GM19468 (cell line): Measurements from ENCODE around the gene TMEM129.
"Not testable (repeated sequence)": the region's sequence is repeated elsewhere in the genome, so short reads cannot be mapped to it uniquely, and the experiment has no call there.

Experiments used
- ATAC-seq: cut with Tn5 transposase; IDR thresholded peaks from one replicate; pipeline ENCODE4 v1.9.1; 2021; ENCODE audit warnings: mild to moderate bottlenecking, moderate library complexity, moderate number of reproducible peaks; ENCODE audit not compliant: unreplicated experiment; ENCODE audit errors: extremely low read depth

Gene TMEM129

DNA sequence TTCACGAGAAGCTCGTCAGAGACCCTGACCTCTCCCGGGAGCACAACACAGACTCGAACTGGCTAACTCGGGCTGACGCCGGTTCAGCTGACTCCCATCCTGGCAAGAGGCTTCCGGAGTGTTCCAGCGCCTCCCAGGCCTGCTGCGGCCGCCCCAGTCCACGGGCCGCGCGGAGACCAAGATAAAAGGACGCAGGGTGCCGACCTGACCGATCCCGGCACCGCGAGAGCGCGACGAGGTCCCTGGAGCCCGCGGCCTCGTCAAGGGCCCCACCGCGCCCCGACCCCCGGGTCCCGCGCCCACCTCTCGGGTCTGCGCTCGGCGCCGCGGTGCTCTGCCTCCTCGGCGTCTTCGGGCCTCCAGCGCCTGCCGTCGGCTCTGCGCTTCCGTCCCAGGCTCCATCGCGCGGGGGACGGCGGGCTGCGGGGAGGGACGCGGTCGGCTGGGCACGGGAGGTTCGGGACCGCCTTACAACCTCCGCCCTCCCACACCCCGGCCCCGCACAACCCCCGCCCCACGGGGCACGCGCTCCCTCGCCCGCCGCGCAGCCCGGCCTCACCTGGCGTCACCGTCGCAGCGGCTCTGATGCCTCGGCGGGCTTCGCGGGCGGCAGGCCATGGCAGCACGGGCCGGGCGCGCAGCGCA is 9.4 kb downstream of the TMEM129 start:
- no peak for ATAC-seq

DNA sequence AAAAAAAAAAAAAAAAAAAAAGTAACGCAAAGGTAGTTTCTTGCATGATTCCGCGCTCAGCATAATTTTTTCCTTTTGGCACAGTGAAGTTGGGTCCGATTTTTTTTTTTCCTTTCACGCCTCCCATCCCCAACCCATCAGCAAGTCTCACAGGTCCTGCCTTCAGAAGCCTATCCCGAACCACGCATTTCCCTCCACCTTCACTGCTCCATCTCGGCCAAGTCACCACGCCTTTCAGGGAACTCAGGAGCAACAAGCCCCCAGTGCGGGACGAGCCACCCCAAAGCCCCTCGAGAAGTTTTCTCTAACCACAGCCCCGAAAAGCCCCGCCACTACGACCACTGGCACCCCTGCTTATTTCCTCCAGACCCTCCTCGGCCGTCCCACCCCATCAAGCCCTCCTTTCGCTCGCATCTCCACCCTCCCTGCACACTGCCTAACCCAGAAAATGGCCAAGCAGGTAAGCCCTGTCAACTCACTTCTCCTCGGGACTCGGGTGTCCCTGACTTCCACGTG is 10.0 kb downstream of the TMEM129 start:
- no peak for ATAC-seq

DNA sequence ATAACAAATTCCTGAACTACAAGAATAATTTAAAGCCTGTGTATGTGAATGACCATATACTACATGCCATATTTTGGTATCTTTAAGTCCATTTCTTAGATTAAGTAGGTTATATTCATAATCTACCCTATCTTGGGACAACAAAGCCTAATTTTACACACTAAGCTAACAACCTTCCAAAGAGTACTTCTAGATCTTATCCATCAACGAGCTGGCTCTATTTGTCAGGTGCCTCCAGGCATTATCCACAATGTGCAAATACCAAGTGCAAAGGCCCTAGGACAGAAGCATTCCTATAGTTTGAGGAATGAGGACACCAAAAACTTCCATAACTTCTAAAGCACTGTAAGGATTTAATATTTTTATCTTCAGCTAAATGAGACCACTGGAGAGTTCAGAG is 12.5 kb downstream of the TMEM129 start:
- ATAC-seq, result no peak

DNA sequence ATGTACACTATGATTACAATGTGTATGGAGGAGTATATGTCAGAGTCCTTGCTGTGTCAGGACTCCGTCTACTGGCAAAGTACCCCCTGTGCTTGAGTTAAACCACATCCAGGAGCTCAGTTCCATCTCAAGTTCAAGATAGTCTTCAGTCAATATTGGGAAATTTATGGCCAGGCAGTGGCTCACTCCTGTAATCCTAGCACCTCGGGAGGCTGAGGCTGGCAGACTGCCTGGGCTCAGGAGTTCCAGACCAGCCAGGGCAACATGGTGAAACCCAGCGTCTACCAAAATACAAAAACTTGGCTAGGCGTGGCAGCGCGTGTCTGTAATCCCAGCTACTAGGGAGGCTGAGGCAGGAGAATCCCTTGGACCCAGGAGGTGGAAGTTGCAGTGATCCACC is 14.8 kb downstream of the TMEM129 start:
- no peak for ATAC-seq

DNA sequence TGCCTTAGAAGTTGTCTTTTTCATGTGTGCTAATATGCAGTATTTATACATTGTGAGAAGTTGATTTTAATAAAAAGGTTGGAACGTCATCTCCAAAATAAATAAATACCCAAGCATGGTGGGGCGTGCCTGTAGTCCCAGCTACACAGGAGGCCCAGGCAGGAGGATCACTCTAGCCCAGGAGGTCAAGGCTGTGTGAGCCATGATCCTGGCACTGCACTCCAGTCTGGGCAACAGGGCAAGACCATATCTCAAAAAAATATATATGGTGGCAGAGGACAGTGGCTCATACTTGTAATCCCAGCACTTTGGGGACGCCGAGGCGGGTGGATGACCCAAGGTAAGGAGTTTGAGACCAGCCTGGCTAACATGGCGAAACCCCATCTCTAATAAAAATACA is 15.4 kb downstream of the TMEM129 start:
- no peak for ATAC-seq

DNA sequence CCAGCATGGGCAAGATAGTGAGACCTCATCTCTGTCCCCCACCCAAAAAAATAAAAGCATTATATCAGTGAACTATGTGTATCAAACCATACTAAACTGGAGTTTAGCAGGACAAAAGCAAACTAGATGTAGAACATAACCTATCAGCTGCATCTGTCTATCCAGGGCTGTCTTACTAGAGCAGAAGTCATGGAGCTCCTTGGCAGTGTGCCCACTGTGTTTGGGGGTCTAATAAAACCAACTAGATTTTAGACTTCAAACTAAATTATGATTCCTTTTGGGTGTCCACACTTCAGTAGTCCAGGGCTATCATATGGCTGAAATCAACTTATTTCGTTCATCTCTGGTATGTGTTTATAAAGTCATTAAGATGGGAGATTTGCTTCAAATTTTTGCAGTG is 17.3 kb downstream of the TMEM129 start:
- no peak for ATAC-seq

DNA sequence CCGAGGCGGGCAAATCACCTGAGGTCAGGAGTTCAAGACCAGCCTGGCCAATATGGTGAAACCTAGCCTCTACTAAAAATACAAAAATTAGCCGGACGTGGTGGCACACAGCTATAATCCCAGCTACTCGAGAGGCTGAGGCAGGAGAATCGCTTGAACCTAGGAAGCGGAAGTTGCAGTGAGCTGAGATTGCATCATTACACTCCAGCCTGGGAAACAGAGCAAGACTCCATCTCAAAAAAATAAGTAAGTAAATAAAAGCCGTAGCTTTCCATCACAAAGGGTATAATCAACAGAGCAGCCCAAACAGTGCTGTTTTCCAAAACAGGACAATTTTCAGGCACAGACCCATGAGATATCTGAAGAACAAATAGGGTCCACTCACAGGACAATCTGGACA is 19.5 kb downstream of the TMEM129 start:
- not testable (repeated sequence) for ATAC-seq

DNA sequence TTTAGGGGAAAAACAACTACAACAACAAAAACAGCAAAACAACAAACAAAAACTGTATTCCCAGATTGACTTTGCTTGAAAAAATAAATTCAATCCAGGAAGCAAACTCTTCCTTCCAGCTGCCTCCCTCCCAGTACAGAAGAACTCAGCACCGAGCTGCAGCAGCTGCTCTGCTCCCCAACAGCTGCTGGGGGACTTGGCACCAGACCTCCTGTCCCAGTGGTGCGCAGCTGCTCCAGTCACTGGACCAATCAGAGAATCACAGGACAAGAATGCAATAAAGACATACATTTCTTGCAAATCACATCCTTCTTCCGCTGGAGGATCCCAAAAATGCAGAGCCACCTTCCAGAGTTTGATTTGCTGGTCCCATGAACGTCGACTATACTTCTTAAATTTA is 25.2 kb downstream of the TMEM129 start:
- ATAC-seq, result no peak

DNA sequence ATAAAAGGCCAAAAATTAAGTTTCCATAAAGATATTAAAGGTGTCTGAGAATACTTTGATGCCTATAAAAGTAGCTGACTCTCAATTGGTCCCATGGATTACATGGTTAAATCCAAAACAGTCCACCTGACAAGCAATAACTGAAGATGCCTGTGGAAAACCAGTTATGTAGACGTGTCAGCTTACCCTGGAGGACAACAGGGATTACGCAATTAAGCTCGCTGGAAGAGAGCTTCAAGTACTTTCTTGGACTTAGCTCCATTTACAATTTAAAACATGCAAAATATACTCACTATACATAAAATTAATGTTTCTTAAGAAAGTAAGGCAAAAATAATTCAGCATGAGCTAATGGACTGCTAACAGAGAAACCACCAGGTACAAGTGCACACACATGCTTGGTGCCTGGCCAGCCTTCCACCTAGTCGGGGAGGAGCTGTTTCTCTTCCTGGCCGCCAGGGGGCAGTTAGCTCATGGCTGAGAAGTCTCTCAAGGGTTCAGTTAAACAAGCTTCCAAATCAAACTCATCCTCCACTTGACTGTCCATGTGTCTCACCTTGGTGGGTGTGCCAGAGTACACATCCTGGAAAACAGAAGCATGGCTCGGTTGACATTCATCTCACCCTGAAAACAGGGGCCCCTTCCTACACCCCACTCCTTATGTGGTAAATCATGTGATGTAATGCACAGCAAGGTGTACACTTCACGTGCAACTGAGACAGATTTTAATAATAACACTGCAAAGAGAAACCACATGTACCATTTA is 27.8 kb downstream of the TMEM129 start:
- no peak for ATAC-seq

DNA sequence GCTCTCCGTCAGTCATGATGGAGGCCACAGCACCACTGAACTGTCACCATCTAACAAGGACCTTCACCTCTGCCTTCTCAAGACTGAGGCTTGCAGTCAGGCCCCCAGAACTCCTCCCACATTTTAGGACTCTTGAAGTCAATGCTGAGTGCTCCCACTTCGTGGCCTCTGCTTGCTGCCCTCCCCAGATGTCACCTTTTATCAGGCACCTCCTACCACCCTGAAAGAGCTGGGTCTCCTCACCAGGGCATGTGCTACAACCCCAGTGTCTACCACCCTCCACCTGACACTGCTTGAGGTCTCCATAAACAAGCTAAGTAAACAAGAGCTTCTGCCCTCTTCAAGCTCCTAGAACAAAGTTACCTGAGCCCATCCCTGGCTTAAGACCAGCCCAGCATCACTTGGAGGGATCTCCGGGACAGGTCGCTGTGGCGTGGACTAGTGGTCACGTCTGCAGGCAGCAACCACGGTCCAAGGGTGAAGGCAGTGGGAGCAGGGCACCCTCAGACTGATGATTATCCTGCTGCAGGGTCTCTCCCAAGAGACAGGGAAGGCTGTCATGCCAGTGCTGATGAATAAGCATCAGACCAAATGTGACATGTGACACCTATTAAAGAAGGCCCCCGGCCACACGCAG is 29.3 kb downstream of the TMEM129 start:
- ATAC-seq, result no peak

DNA sequence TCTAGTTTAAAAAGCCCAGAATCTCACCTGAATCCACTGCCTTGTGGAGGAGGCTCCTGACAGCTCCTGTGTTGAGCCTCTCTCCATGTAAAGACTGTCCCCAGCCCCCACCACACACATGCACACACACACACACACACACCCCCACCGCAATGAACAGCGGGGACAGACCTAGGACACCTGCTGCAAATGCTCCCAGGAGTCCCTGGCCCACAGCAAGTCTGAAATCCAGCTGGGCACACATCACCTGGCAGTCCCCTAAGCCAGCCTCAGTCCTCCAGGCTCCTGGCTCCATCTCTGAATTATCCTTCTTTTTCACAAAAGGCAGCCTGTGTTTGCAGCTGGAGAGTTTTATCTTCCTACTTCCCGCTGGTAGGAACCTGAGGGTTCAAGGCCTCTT is 30.4 kb downstream of the TMEM129 start:
- ATAC-seq, result no peak

DNA sequence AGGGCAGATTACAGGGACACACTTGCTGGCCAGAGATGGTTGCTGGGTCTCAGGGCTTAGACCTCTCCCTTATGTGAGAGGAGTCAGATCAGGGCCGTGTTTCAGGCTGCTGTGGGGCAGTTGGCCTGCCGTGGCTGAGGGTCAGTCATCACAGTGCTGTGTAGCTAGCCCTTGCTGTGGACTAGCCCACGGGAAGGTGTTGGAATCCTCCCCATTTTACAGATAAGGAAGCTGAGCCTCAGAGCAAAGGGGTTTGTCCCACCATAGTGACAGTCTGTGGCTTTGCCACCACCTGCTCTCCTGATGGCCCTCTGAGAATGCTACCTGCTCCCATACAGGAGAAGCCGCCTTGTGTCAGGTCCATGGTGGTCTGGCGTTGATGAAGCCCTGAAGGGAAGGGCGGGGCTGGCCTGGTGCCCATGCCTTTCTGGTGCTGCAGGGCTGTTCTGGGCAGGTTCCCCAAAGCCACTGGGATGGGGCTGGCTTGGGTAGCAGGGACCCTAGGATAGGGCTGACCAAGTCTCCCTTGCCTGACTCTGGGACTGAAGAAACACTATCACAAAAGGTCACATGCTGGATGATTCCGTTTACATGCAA is 34.6 kb downstream of the TMEM129 start:
- ATAC-seq, result no peak

DNA sequence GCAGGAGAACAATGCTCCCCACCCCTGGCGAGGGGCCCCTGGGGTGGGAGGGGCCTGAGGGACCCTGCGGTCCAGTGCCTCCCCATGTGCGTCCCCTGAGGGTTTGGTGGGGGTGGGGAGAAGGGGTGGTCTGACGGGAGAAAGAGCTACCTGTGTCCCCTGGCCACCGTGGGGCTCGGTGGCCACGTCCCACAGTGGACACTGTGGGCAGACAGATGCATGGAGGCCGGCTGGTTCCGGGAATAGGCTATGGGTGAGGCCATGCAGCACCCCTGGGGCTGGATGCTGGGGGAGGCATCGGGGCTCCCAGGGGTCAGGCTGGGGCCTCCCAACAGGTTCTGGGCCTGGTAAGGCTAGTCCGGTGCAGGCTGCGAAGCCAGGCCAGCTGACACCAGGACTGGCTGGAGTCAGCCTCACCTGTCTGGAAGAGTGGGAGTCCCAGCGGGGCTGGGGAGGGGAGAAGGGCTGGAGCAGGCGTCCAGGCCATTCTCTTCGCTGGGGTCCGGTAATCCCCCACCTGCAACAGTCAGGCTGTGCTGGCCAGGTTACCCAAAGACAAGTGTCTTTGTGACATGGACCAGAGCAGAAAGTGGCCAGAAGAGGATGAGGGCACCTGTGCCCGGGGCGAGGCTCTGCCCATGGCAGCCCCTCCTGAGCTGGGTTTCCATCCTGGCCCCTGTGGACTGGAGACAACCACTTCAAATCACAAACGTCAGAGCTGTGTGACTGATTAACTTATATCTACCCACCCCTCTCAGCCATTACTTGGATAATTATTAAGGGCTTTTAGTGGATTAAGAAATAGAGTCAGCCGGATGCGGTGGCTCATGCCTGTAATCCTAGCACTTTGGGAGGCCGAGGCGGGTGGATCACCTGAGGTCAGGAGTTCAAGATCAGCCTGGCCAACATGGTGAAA is 35.6 kb downstream of the TMEM129 start:
- no peak for ATAC-seq

DNA sequence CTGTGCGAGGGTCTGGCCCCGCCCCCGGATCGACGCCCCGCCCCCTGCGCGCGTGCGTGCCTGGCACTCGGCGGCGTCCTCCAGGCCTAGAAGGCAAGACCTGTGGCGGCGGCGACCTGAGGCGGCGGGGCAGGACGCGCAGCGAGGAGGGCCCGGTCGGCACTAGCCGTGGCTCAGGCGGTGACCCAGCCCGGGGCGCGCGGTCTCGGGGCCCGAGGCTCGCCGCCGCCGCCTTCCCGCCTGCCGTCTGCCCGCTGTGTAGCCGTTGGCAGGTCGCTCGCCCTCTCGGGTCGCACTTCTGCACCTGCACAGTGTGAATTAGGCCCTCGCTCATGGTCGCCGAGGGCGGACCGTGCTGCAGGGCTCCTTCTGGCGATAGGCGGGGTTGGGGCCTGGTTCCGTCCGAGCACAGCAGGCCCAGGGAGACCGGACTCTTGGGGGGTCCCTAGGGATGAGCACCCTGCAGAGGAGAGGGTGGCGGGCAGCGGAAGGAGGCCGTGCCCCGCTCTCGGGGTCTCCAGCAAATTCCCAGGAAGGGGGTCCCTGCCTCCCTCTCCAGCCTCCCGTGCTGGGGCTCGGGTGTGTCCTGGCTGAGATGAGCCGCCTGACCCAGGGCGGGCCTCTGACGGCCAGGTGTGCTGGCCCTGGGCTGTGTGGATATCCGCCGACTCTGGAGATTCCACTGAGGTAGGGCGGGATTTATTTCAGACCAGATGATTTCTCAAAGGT is 36.5 kb downstream of the TMEM129 start:
- ATAC-seq, result no peak

DNA sequence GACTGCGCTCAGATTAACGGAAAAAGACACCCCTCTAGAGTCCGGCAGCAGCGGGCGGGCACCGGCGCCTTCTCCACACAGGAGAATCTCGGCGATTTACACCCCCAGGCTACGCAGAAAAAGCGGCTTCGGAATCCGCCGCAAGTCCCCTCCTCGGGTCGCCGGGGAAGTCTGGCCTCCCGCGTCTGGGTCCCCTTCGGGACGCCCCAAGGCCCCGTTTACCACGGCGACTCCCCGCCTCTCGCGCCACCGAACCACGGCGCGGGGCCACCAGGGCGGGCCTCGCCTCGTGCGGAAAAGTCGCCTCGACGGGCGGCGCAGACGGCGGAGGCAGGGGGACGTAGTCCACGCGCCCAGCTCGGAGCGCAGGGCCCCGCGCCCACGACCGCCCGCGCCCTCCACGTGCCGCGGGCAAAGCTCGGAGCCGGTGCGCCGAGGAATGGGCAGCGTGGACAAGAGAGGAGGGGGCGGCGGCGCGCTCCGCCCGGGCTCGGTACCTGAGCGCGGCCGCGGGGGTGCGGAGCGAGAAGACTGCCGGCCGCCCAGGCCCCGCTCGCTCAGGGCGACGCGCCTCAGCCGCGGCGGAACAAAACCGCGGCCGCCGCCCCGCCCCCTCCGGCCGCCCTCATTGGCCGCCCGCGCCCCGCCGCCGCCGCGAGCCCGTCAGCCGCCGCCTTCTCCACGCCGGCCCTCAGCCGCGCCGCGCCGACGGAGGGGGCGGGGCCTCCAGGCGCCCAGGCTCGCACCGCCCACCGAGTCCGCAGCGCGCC is 37.2 kb downstream of the TMEM129 start, which contains the start of gene FAM53A:
Gene FAM53A, minus strand, starts transcription at position 578 of the 770 bp plus-strand sequence. CDS start 15,572 bp downstream, outside the sequence.
- peak; percentile 73 for ATAC-seq

DNA sequence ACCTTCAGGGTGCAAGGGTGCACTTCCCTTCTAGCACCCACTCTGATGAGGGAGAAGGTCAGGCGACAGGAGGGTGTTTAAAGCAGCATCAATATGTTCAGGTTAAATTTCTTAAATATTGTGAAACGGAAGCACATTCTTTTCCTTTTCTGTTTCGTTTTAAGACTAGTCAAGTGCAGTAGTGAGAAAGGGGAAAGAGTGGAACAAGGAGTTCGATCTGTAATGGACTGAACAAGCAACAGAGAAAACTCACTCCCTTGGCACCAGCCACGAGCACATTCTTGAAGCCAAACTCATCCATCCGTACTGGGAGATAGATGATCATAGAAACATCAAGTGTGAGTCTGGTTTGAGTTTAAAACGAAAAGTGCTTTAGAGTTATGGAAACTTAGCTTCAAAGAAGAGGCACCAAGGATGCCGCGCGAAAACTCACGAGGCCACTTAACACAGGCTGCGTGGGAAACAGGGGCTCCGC is 37.8 kb downstream of the TMEM129 start:
- no peak for ATAC-seq

DNA sequence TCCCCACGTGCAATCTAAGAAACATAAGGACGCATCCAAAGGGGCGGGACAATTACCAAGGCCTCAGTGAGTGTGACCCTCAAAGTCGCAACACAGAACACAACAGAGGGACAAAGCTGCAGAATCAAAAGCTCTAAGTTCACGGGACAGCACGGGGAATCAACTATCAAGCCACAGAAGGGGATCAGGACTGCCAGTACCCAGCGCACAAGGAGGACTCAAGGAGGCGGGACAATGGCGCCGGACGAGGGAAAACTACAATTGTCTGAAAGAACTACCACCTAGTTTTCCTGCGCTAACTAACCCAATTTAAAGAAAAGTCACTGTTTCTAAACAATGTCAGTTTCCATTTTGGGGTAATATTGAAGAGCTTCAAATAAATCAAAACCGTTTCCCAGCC is 38.3 kb downstream of the TMEM129 start:
- no peak for ATAC-seq

DNA sequence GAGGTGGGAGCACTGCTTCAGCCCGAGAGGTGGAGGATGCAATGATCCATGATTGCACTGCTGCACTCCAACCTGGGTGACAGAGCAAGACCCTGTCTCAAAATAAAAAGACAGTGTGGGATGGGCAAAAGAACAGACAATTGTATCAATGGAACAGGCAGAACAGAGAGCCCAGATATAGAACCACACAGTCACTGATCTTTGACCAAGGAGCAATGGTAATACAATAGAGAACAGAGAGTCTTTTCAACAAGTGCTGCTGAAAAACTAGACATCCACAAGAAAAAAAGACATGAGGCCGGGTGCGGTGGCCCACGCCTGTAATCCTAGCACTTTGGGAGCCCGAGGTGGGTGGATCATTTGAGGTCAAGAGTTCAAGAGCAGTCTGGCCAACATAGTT is 42.9 kb downstream of the TMEM129 start:
- no peak for ATAC-seq
